ENCODE measurements around the gene SERPINI1.

SERPINI1 gene

DNA sequence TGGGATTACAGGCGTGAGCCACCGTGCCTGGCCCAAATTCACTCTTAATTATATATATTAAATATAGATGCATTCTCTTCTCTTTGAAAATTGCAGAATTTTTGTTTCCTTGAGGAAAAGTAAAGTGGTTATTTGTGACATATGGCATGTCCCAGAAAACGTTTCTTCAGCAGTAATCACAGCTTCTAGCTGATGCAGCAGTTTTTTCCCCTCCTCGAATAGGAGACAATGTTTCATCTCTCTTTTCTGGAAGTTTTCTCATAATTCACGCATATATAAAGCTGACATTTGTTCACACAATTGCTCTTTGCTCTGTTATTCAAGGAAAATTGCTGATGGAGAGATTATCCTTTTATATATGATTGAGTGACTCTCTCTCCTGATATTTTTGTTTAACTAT, 99.8 kb downstream of the SERPINI1 start:
- POLR2A ChIA-PET (ENCODE audit: low non-redundant PET), result no interaction called here

DNA sequence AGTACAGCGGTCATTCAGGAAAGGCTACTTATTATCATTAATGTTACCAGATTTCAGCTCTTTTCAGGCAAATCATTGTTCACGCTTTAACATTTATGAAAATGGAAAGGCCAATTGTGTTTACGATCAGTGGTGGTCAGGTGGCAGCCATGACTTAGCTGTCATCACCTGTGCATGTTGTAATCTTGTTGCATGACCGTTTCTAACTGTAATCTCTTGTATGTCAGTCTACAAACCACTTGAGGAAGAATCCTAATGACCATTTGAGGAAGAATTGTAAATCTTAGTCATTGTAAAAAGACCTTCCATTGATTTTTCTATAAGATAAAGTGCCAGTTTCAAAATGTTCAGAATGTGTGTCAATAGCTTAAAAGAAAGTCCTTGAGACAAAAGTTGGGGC, 100.4 kb downstream of the SERPINI1 start:
- DNase-seq (ENCODE audit: low spot score), result no peak
- ChIA-PET POLR2A (ENCODE audit: low non-redundant PET) (no interaction called here), CTCF (no interaction called here)
- TF ChIP-seq, protein P1, sequence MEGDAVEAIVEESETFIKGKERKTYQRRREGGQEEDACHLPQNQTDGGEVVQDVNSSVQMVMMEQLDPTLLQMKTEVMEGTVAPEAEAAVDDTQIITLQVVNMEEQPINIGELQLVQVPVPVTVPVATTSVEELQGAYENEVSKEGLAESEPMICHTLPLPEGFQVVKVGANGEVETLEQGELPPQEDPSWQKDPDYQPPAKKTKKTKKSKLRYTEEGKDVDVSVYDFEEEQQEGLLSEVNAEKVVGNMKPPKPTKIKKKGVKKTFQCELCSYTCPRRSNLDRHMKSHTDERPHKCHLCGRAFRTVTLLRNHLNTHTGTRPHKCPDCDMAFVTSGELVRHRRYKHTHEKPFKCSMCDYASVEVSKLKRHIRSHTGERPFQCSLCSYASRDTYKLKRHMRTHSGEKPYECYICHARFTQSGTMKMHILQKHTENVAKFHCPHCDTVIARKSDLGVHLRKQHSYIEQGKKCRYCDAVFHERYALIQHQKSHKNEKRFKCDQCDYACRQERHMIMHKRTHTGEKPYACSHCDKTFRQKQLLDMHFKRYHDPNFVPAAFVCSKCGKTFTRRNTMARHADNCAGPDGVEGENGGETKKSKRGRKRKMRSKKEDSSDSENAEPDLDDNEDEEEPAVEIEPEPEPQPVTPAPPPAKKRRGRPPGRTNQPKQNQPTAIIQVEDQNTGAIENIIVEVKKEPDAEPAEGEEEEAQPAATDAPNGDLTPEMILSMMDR (conservative IDR thresholded peaks at IDR 0.05; ENCODE audit: low read depth), result no peak
- H3K27ac ChIP-seq, result no peak overlapping the region

More for the DNA sequence above, 99.8 kb downstream of the SERPINI1 start:
- no peak for DNase-seq (ENCODE audit: low spot score)
- H3K27ac ChIP-seq, result no peak overlapping the region
- TF ChIP-seq, protein P1 (conservative IDR thresholded peaks at IDR 0.05; ENCODE audit: low read depth), result no peak
- CTCF ChIA-PET, result no interaction called here

DNA sequence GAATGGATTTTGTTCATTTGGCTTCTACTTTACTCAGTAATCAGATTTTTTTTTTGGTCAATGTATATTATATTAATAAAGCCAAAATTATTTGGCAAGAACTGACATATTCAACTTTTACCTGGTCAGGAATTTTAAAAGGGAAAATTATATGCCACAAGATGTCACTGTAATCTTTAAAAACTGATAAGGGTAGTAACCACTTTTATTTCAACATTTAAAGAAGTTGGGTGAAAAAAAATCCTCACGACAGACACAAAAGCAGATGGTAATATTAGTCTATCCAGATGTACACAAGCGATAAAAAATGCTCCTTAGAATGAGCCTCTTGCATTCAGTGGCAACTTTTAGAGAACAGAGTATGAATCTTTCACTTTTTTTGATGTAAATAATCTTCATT, 101.9 kb downstream of the SERPINI1 start:
- no peak overlapping the region for H3K27ac ChIP-seq
- ChIA-PET POLR2A (ENCODE audit: low non-redundant PET) (no interaction called here), CTCF (interaction anchor here (0.7 kb wide), 1 partner anchor 221 kb away, joined by 3 read pairs; no protein-coding TSS in a partner anchor)
- TF ChIP-seq, protein P1 (conservative IDR thresholded peaks at IDR 0.05; ENCODE audit: low read depth), result no peak
- DNase-seq (ENCODE audit: low spot score), result no peak

DNA sequence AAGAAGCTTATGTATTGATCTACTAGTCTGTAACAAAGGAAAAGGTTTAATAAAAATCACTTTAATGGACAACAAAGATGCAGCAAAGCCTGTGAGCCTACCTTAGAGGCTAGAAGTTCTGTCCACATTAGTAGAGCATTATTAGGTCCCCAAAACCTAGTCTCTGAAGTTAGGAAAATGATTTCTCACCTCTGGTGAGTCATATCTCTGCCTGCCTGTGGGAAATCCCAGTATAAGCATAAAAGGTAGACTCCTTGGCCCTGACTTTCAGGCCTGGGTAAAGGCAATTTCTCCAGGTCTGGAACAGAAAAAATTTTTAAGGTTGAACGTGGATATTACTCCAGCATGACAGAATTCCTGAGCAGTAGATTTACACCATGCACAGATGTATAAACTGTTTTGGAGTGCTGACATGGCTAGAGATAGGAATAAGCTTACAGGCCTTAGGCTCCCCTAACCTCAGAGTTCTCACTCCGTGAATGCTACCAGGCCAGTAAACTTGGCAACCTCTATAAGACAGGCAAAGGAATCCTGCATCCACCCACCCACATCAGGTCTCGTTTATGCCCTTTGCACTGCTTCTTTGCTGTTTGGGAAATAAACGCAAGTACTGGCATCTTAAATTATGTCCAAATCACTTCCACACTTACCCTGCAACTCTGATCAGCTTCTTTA, 104.1 kb downstream of the SERPINI1 start:
- no peak overlapping the region for H3K27ac ChIP-seq
- ChIA-PET POLR2A (ENCODE audit: low non-redundant PET) (no interaction called here), CTCF (interaction anchor here (0.6 kb wide), 2 partner anchors 469 to 1239 kb away, joined by 3 to 4 read pairs; no protein-coding TSS in a partner anchor)
- DNase-seq (ENCODE audit: low spot score), result peak; percentile 6
- TF ChIP-seq, protein P1 (conservative IDR thresholded peaks at IDR 0.05; ENCODE audit: low read depth), result no peak

DNA sequence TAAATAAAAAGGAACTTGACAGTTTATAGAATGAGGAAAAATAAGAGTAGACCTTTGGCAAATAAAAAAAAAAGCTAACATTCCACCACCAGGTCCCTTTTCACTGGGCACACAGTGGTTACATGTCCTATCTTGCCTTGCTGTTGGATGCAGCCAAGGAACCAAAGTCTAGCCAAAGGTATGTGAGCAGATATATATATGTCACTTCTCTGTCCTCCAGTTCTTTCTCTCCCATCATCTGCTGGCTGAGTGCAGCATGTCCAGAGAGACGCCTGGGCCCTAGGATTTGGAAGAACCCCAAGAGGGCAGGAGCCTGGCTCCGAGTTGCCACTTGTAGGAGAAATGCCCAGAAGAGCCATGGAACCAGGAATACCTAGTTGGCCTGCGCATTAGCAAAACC, 104.7 kb downstream of the SERPINI1 start:
- ChIA-PET CTCF (interaction anchor here (0.6 kb wide), 1 partner anchor 1238 kb away, joined by 4 read pairs; no protein-coding TSS in a partner anchor), POLR2A (ENCODE audit: low non-redundant PET) (no interaction called here)

DNA sequence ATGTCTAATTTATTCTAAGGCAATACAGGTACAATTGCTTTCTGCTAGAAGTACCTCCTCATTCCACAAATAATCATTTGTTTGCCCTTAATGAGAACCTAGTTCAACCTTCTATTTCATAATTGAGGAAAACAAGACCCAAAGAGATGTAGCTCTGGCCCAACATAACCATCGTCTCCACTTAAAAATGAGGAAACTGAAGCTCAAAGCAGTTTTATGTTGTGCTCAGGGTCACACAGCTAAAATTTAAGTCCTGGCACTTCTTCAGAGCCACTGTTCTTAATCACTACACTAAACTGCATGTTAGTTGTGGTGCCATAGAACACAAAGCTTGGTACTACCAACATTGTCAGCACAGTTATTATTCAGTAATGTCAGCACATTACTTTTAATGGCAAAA, 108.0 kb downstream of the SERPINI1 start:
- no peak for DNase-seq (ENCODE audit: low spot score)
- CTCF ChIA-PET, result no interaction called here
- TF ChIP-seq, protein P1 (conservative IDR thresholded peaks at IDR 0.05; ENCODE audit: low read depth), result no peak
- POLR2A ChIA-PET (ENCODE audit: low non-redundant PET), result no interaction called here
- H3K27ac ChIP-seq, result no peak overlapping the region

More for the DNA sequence above, 104.7 kb downstream of the SERPINI1 start:
- TF ChIP-seq, protein P1 (conservative IDR thresholded peaks at IDR 0.05; ENCODE audit: low read depth), result no peak
- DNase-seq (ENCODE audit: low spot score), result no peak
- no peak overlapping the region for H3K27ac ChIP-seq
